Peyer's patch (tissue), 4 donors: ENCODE measurements around the gene SMARCD3. TPM values are rescaled to one million over a fixed set of nuclear protein-coding genes. Genes with fewer than 3 reads are reported as not detected.

Source experiments
- DNase-seq, 3 donors: peaks; one replicate each; pipeline ENCODE4 v3.0.0-alpha.2; 2017 to 2019
- H3K27ac ChIP-seq, 4 donors: fragments of 200-600 bp; sonication (generic); one replicate each; pipeline ENCODE4 v1.5.1; 2016 to 2019
- H3K27me3 ChIP-seq, 2 donors: fragments of 200-600 bp; sonication (generic); one replicate each; pipeline ENCODE4 v1.5.1; 2019
- H3K36me3 ChIP-seq, 3 donors: fragments of 200-600 bp; sonication (generic); one replicate each; pipeline ENCODE4 v1.5.1; 2016 to 2019
- H3K4me1 ChIP-seq, 4 donors: fragments of 200-600 bp; sonication (generic); one replicate each; pipeline ENCODE4 v1.5.1; 2016 to 2019
- H3K4me3 ChIP-seq, 4 donors: fragments of 200-600 bp; sonication (generic); 1 replicate in 3 of 4; 2 replicates in 1 of 4; pipeline ENCODE4 v1.5.1; 2016 to 2019; ENCODE audit warnings: mild to moderate bottlenecking in 1 of 4
- H3K9me3 ChIP-seq, 4 donors: fragments of 200-600 bp; sonication (generic); one replicate each; pipeline ENCODE4 v1.5.1; 2016 to 2019; ENCODE audit warnings: mild to moderate bottlenecking in 1 of 4
- CTCF ChIP-seq, 6 experiments: fragments of 450-650 bp in 4 of 6; fragments of 200-600 bp in 2 of 6; sonication (generic) in 1 of 6; IDR thresholded peaks; one replicate each; pipeline ENCODE4 v1.5.1; 2017 to 2019; ENCODE audit warnings: antibody characterized with exemption in 6 of 6, mild to moderate bottlenecking in 3 of 6, moderate library complexity in 1 of 6
- POLR2A ChIP-seq, 2 donors: fragments of 450-650 bp; IDR thresholded peaks; one replicate each; pipeline ENCODE4 v1.5.1; 2017; ENCODE audit warnings: antibody characterized with exemption in 2 of 2, mild to moderate bottlenecking in 2 of 2, moderate library complexity in 2 of 2
- total RNA-seq, 4 donors: library from RNA; depleted of rRNA; stranded (reverse); fragments of >200 nt; gene quantifications; one replicate each; pipeline ENCODE4 v1.1.0, GENCODE V29; 2016

Gene SMARCD3
- total RNA-seq, 4 donors from 2014 or later = 1.2 to 61.1 (median 18.3) TPM

GRCh38 chr7:151286148-151286547, 37.7 kb upstream of the SMARCD3 start:
- Histone ChIP-seq H3K4me3 (no peak overlapping the region), H3K9me3 (no peaks in the 10 kb centered on the region), H3K27me3 (no peaks in the 10 kb centered on the region), H3K36me3 (no peaks in the 10 kb centered on the region), H3K27ac (no peak overlapping the region), H3K4me1 (no peaks in the 10 kb centered on the region)
- DNase-seq = no peak
- TF ChIP-seq POLR2A (IDR thresholded peaks at IDR 0.05) = no peak
- TF ChIP-seq CTCF (IDR thresholded peaks at IDR 0.05) = no peak

- Histone ChIP-seq H3K27me3 (no peaks in the 10 kb centered on the region), H3K4me1 (no peaks in the 10 kb centered on the region), H3K36me3 (no peaks in the 10 kb centered on the region), H3K9me3 (no peaks in the 10 kb centered on the region), H3K27ac (no peak overlapping the region), H3K4me3 (no peak overlapping the region)
- DNase-seq = no peak
- TF ChIP-seq CTCF (IDR thresholded peaks at IDR 0.05) (no peak), POLR2A (IDR thresholded peaks at IDR 0.05) (no peak)
Measured at GRCh38 chr7:151283302-151283701, 34.8 kb upstream of the SMARCD3 start.

GRCh38 chr7:151282111-151282510, 33.6 kb upstream of the SMARCD3 start:
- H3K4me1 ChIP-seq = peaks cover 0 to 4% (median 0%) of the 10 kb centered on the region in 4 donors
- no peak for DNase-seq
- no peak overlapping the region for H3K27ac ChIP-seq
- no peaks in the 10 kb centered on the region for H3K36me3 ChIP-seq
- H3K9me3 ChIP-seq = no peaks in the 10 kb centered on the region
- TF ChIP-seq POLR2A (IDR thresholded peaks at IDR 0.05) = no peak
- TF ChIP-seq CTCF (IDR thresholded peaks at IDR 0.05) = no peak
- H3K27me3 ChIP-seq = no peaks in the 10 kb centered on the region
- H3K4me3 ChIP-seq = no peak overlapping the region

GRCh38 chr7:151281686-151282085, 33.2 kb upstream of the SMARCD3 start:
- H3K27me3 ChIP-seq = no peaks in the 10 kb centered on the region
- no peak overlapping the region for H3K4me3 ChIP-seq
- DNase-seq = no peak
- H3K36me3 ChIP-seq = no peaks in the 10 kb centered on the region
- H3K9me3 ChIP-seq = no peaks in the 10 kb centered on the region
- H3K27ac ChIP-seq = no peak overlapping the region
- TF ChIP-seq CTCF (IDR thresholded peaks at IDR 0.05) = no peak
- TF ChIP-seq POLR2A (IDR thresholded peaks at IDR 0.05) = no peak
- H3K4me1 ChIP-seq = peaks cover 0 to 5% (median 0%) of the 10 kb centered on the region in 4 donors

- no peak for DNase-seq
- Histone ChIP-seq H3K4me1 (peaks cover 0 to 14% (median 0%) of the 10 kb centered on the region in 4 donors), H3K9me3 (no peaks in the 10 kb centered on the region), H3K4me3 (no peak overlapping the region), H3K27me3 (no peaks in the 10 kb centered on the region), H3K27ac (no peak overlapping the region), H3K36me3 (no peaks in the 10 kb centered on the region)
- no peak for TF ChIP-seq CTCF (IDR thresholded peaks at IDR 0.05)
- TF ChIP-seq POLR2A (IDR thresholded peaks at IDR 0.05) = no peak
Measured at GRCh38 chr7:151280388-151281019, 32.0 kb upstream of the SMARCD3 start.

GRCh38 chr7:151279868-151280267, 31.4 kb upstream of the SMARCD3 start:
- Histone ChIP-seq H3K4me3 (no peak overlapping the region), H3K27me3 (no peaks in the 10 kb centered on the region), H3K36me3 (no peaks in the 10 kb centered on the region), H3K9me3 (no peaks in the 10 kb centered on the region), H3K27ac (no peak overlapping the region), H3K4me1 (peaks cover 0 to 16% (median 0%) of the 10 kb centered on the region in 4 donors)
- TF ChIP-seq CTCF (IDR thresholded peaks at IDR 0.05) (no peak), POLR2A (IDR thresholded peaks at IDR 0.05) (no peak)
- DNase-seq = no peak
